ENCODE results near the gene ALDH16A1. TPM values are rescaled to one million over a fixed set of nuclear protein-coding genes. Genes with fewer than 3 reads are reported as not detected.

Gene ALDH16A1
- total and polyA plus RNA-seq, 2 of the 4 experiments (the other 2 are of a cell fraction) = 10.4 to 12.9 TPM

- no CpG with 5 or more reads among the region's 14 CpGs for WGBS, 2 experiments (ENCODE audit: extremely low coverage in 2 of 2, insufficient read length in 1 of 2)
- Histone ChIP-seq H2BK5ac (ENCODE audit: low read depth, low read length, poor library complexity, severe bottlenecking) (no peak overlapping the region), H3K4me2 (ENCODE audit: low read depth, low read length) (no peak overlapping the region), H3K9me1 (ENCODE audit: insufficient read depth, low read length) (peaks cover 1% of the 10 kb centered on the region; the same call in 1 of the 2 replicates), H4K5ac (ENCODE audit: low read depth, low read length) (no peak overlapping the region), H4K20me1 (ENCODE audit: insufficient read depth, low read length) (no peaks in the 10 kb centered on the region), H3K18ac (ENCODE audit: low read depth, low read length) (no peak overlapping the region), H4K8ac (ENCODE audit: low read depth in 2 of 2, low read length in 2 of 2) (no peak overlapping the region), H3K9ac (ENCODE audit: low read depth, low read length) (no peak overlapping the region), H2BK15ac (ENCODE audit: low read depth, low read length) (no peak overlapping the region), H2BK20ac (ENCODE audit: low read depth, low read length) (no peak overlapping the region), H2BK120ac (ENCODE audit: low read depth, low read length) (no peak overlapping the region), H3K79me1 (ENCODE audit: low read depth in 1 of 2, low read length in 2 of 2) (peaks cover 0 to 1% of the 10 kb centered on the region in 2 experiments; a peak in 2 of 4 replicates), H3K56ac (ENCODE audit: extremely low read depth, insufficient read depth, low read length) (no peak overlapping the region), H3K4ac (ENCODE audit: low read depth, low read length) (no peak overlapping the region), H3K9me3 (ENCODE audit: control insufficient read depth, insufficient read depth, low read length) (no peaks in the 10 kb centered on the region), H3K14ac (replicated peaks; ENCODE audit: low read depth, low read length) (no peak overlapping the region), H2AFZ (replicated peaks; ENCODE audit: low read length, poor library complexity) (no peak overlapping the region), H3K27me3 (ENCODE audit: control insufficient read depth, insufficient read depth, low read length) (no peaks in the 10 kb centered on the region), H2AK9ac (replicated peaks; ENCODE audit: low read depth, low read length, poor library complexity) (no peak overlapping the region), H3K27ac (ENCODE audit: insufficient read depth, low read length) (no peak overlapping the region), H3K23ac (ENCODE audit: low read depth, low read length) (no peak overlapping the region), H3K4me3 (ENCODE audit: insufficient read depth, low read depth, low read length) (no peak overlapping the region), H3K36me3 (ENCODE audit: control insufficient read depth, insufficient read depth, low read length) (peaks cover 1% of the 10 kb centered on the region; the same call in 1 of the 2 replicates), H4K91ac (ENCODE audit: insufficient read depth, low read depth, low read length) (no peak overlapping the region), H3K4me1 (ENCODE audit: control insufficient read depth, insufficient read depth, low read length) (peaks cover 2% of the 10 kb centered on the region; the same call in 1 of the 2 replicates), H2AK5ac (ENCODE audit: low read depth, low read length) (no peak overlapping the region; the same call in 1 of the 2 replicates)
- ATAC-seq (ENCODE audit: low read depth) (no peak), DNase-seq (no peak)
- dilution Hi-C loops (cut with HindIII; ENCODE audit: low sequenced_read_pairs, unreplicated experiment) = no loop called here
- BruUV-seq (replicated peaks) = no TSS peak
- intact Hi-C loops (cut with micrococcal nuclease) = no loop called here
- in situ Hi-C loops (cut with MboI; ENCODE audit: low sequenced_read_pairs) = no loop called here
- TF ChIP-seq CTCF (conservative IDR thresholded peaks at IDR 0.05; ENCODE audit: low read depth, low read length) (no peak), MXI1 (IDR thresholded peaks at IDR 0.05; ENCODE audit: borderline replicate concordance, low read depth, low read length) (no peak), RAD21 (IDR thresholded peaks at IDR 0.05; ENCODE audit: low read length) (no peak), RCOR1 (IDR thresholded peaks at IDR 0.05; ENCODE audit: insufficient replicate concordance, low read length) (no peak), MAFK (IDR thresholded peaks at IDR 0.05; ENCODE audit: low read depth, low read length) (no peak), FOS (IDR thresholded peaks at IDR 0.05; ENCODE audit: low read depth, low read length) (no peak), MAZ (IDR thresholded peaks at IDR 0.05; ENCODE audit: borderline replicate concordance, low read depth, low read length) (no peak), RFX5 (IDR thresholded peaks at IDR 0.05; ENCODE audit: low read depth, low read length) (no peak), POLR2A (IDR thresholded peaks at IDR 0.05; ENCODE audit: low read depth, low read length) (no peak), CEBPB (IDR thresholded peaks at IDR 0.05; ENCODE audit: low read depth, low read length) (no peak), SMC3 (IDR thresholded peaks at IDR 0.05; ENCODE audit: low read depth, low read length) (no peak), NFE2L2 (IDR thresholded peaks at IDR 0.05; ENCODE audit: low read depth, low read length) (no peak), CHD1 (IDR thresholded peaks at IDR 0.05; ENCODE audit: low read depth, low read length) (no peak), USF2 (IDR thresholded peaks at IDR 0.05; ENCODE audit: low read depth, low read length) (no peak), ELK1 (IDR thresholded peaks at IDR 0.05; ENCODE audit: borderline replicate concordance, low read depth, low read length) (no peak), BHLHE40 (IDR thresholded peaks at IDR 0.05; ENCODE audit: low read depth, low read length) (no peak)
- ChIA-PET CTCF (no interaction called here), POLR2A (ENCODE audit: unreplicated experiment) (no interaction called here)
Observed at GRCh38 chr19:49479975-49480628, 27.1 kb downstream of the ALDH16A1 start.

Measured in IMR-90 (cell line).